Fibroblast of gingiva (primary cell): ENCODE measurements around the gene TULP1.

Source experiments
- DNase-seq: peaks from one replicate; pipeline ENCODE4 v3.0.0-alpha.2; 2011; ENCODE audit warnings: low read depth

TULP1 gene

GRCh38 chr6:35496841-35497570 lies 15.7 kb downstream of the TULP1 start, which contains the start of gene TEAD3:
Gene TEAD3 (minus strand): TSS chr6:35497079.
- peak; percentile 84 for DNase-seq

DNA sequence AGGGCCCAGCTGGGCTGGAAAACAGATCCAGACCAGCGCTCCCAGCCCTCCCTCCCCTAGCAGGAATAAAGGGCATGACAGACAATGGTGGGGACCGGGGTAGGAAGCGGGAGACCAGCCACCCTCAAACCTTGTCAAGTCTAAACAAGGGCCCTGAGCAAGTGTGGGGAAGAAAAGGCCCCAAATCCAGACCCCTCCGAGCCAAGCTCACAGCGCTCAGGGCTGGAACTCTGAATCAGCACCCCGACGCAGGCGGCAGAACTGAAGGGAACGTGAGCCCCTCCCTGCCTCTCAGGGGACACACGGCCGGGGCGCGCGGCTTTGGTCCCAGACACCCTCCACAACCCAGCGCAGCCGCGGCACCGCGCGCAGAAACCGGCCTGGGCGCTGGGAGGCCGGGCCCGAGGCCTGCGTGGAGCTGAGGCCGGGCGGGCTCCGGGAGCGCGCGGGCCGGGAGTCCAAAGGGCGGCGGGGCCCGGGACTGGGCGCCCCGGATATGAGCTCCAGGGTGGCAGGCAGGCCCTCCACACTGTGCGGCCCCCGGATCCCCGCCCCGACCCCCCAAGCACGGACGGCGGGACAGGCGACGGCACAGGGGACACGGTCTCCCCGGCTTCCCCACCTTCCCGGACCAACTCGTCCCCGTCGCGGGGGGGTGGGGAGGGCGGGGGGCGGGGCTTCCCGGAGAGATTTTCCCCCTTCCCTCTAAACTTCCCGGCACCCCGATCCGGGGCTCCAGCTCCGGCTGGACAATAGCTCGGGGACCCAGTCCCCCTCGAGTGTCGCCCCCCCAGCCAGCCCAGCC lies 16.5 kb downstream of the TULP1 start:
- DNase-seq, result peak; percentile 31

DNA sequence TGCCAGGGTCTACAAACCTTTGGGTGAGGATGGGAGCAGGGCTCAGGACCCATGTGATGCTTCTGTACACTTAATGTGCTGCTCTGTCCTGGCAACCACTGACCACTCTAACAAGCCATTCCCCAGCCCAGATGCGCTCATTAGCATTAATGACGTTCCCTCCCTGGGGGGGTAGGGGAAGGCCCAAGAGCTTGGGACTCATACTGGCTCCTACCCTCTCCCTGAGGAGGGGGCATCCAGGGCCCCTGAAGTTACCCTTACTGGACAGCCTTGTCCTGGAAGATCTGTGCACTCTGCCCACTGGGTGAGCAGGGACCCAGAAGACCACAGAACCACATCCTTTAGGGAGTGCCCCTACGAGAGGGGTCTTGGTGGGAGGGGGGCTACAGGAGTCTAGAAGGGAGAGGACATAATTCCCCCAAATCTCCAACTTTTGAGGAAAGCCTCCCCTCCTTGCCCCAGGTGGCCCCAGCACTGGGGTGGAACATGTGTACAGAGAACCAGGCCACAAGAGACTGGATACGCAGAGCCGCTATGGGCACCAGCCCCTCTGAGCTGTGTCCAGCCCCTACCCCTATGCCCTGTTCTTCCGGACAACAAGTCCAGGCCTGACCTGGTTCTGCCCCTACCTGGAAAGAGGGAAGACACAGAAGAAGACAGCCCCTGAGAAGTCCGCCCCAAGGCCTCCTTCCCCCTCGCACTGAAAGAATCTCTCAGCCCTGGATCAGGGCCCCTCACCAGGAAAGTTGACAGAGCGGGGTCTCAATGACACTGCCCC lies 17.2 kb downstream of the TULP1 start:
- peak; percentile 54 for DNase-seq

DNA sequence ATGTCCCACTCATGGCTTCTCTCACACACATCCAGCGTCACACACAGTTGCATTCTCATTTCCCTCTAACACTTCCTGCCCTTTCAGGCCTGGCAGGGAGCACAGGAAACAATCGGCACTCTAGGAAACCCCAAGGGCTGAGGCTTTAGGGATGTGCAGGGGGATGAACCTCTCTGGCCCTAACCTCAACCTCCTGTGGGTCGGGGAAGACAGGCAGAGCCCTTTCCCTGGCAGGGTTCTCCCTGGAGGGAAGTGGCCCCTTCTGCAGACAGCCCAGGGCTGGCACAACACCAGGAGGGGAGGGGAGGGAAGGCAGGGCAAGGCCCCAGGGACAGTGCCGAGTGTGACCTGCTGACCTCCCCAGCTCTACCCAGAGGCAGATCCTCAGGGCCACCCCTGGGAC lies 18.5 kb downstream of the TULP1 start:
- no peak for DNase-seq

DNA sequence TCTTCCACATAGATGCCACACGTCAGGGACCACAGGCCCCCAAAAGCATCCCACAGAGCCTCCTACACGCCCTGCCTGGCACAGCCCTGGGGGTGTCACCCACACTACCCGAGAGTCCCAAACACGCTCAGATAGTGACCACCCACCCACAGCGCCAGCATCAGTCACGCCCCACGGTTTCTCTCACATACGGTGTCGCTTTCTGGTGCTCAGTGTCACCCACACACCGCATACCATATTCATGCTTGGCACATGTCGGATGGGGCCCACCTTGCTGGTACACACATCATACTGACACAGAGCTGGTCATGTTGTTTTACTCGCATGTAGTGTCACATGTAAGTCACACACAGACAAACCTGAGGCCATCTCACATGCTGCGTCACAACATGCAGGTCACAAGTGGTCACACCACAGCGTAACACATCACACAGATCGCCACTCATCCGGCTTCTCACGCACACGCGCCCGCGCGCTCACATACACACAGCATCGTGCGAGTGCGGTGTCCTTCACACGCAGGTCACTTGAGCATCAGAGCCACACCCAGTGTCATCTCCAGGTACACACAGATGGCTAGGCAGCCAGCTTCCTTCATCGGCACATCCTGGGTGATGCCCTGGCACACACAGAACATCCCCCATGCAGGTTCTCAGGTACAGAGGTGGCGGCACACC lies 19.3 kb downstream of the TULP1 start:
- no peak for DNase-seq

DNA sequence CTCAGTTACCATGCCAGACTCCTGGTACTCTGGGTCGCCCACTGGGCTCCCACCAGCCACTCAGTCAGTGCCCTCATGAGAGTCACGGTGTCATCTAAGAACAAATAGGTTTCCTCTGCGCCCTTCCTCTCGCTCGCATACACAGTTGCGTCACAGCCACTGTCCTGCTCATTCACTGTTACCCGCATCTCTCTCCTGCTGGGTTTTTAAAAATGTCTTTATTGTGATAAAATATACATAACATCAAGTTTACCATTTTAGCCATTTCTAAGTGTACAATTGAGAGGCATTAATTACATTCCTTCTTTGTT lies 19.8 kb downstream of the TULP1 start:
- no peak for DNase-seq

DNA sequence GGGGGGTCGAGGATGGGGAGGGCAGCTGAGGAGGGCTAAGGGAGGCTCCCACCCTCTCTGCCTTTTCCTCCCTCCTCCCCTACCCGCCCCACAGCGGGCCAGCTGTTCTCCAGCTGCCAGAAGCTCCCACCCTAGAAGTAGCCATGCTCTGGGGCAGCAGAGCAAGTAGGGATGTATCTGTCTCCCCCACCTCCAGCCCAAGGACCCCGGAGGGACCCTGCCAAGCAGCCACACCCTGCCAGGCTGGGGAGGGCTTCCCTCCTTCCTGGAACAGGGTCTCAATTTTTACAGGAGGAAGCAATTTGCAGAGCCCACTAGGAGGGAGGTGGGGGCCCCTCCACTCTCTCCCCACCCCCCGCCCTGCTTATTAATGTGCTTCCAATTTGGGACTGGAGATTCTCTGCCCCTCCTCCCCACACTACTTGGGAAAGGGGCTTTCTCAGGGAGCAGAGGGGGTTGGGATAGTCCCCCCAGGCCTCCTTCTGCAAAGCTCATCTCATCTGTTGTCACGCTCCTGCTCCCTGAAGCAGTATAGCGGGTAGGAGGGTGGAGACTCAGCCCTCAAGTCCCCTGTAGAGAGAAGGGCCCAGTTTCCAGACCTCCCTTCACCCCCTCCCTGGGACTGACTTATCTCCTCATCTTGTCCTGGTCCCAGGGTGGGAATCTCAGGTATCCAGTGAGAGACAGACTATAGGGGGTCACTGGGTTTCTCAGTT lies 20.3 kb downstream of the TULP1 start:
- no peak for DNase-seq

- no peak for DNase-seq
Measured at GRCh38 chr6:35491558-35492257, 21.0 kb downstream of the TULP1 start.

- no peak for DNase-seq
Measured at GRCh38 chr6:35490821-35491557, 21.7 kb downstream of the TULP1 start.

- DNase-seq, result peak; percentile 44
Measured at GRCh38 chr6:35489995-35490791, 22.5 kb downstream of the TULP1 start.

DNA sequence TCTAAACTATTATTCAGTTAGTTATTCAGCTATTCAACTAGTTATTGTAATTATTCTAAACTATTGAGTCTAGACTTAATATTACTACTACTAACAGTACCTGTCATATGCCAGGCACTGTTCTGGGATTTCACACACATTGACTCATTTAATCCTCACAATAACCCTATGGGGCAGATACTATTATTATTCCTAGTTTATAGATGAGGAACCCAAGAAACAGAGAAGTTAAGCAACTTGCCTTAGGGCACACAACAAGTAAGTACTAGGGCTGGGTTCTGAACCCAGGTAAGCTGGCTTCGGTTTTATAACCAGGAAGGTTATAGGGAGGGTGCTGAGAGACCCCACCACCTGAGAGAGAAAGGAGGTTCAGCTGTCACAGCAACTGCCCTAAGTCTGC lies 23.6 kb downstream of the TULP1 start:
- no peak for DNase-seq

GRCh38 chr6:35488517-35488862 lies 24.2 kb downstream of the TULP1 start:
- no peak for DNase-seq

DNA sequence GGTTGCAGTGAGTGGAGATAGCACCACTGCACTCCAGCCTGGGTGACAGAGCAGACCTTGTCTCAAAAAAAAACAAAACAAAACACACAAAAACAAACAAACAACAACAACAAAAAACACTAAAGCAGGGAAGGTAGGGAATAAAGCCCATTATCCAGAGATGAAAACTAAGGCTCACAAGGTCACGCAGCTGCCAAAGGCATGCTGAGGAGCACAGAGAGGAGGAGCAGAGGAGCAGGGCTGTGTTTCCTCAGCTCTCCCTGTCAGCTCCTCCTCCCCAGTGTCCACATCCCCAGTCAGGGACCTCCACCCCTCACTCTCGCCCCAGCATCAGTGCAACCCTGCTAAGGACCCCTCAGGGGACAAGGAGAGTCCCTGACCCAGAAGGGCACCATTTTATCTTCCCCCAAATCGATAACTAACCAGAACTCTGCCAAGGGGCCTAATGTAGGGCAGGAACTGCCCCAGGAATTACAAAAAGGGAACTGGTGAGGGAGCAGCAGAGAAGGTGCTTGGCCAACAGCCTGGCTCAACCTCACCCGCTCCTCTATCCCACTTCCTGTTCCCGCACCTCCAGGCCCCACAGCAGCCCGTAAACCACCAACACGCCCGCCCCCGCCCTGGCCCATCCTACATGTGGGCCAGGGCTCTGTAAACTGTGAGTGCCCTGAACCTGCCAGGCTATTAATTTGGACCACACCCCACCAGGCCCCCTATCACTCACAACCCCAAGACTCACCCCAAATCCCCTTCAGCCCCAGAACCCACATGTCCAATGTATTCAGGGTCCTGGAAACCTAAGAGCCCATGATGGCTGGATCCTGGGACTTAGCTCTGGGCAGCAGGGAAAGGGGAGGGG lies 24.8 kb downstream of the TULP1 start:
- no peak for DNase-seq

- no peak for DNase-seq
Measured at GRCh38 chr6:35486005-35486925, 26.4 kb downstream of the TULP1 start.

DNA sequence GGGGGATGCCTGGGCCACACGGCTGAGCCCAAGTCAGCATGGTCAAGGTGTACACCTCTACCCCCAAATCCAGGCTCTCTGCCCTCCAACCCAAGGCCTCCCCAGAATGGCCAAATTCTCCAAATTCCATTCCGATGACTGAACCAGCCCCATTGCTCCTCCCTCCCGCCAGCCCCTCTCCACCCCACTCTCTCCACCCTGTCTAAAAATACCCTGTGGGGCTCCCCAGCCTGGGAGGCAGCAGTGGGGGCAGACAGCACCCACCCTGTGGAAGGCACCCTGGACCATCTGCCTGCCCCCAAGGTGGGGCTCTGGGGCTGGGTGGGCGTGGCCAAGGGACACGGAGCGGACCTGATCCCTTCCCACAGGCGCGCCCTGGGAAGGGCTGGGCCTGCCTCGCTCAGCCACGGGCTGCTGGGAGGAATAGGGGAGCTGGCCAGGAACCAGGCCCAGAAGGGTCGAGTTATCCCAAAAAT lies 27.3 kb downstream of the TULP1 start:
- no peak for DNase-seq

DNA sequence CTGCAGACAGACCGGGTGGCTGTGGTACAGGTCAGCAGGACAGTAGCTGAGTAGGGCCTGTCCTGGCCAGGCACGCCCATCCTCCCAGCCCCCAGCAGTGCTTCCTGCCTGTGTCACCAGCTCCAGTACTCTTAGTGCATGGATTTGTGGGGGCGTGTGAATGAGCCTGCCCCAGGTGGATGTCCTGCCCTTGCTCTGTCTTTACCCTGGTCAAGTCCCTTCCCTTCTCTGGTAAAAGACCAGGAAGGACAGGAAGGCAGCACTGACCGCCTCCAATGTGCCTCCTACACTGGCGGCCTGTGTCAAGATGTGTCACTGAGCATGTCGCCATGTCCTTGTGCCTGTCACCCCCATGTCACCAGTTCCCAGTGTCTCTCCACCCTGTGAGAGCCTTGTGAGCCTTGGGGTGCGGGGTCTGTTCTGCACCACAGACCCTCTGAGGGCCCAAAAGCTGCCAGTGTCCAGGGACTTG lies 27.7 kb downstream of the TULP1 start:
- no peak for DNase-seq
